GM18505 (cell line): ENCODE data around the gene ADIPOR2.
"Not testable (repeated sequence)": the region's sequence is repeated elsewhere in the genome, so short reads cannot be mapped to it uniquely, and the experiment has no call there.

ENCODE experiments used
- ATAC-seq: cut with Tn5 transposase; IDR thresholded peaks from one replicate; pipeline ENCODE4 v1.9.1; 2021; ENCODE audit not compliant: unreplicated experiment
- POLR2A ChIP-seq: IDR thresholded peaks from 4 replicates; pipeline ENCODE4 v1.6.1; 2011; ENCODE audit warnings: borderline replicate concordance; ENCODE audit not compliant: insufficient read depth, insufficient read length; ENCODE audit errors: extremely low read depth

ADIPOR2 gene

DNA sequence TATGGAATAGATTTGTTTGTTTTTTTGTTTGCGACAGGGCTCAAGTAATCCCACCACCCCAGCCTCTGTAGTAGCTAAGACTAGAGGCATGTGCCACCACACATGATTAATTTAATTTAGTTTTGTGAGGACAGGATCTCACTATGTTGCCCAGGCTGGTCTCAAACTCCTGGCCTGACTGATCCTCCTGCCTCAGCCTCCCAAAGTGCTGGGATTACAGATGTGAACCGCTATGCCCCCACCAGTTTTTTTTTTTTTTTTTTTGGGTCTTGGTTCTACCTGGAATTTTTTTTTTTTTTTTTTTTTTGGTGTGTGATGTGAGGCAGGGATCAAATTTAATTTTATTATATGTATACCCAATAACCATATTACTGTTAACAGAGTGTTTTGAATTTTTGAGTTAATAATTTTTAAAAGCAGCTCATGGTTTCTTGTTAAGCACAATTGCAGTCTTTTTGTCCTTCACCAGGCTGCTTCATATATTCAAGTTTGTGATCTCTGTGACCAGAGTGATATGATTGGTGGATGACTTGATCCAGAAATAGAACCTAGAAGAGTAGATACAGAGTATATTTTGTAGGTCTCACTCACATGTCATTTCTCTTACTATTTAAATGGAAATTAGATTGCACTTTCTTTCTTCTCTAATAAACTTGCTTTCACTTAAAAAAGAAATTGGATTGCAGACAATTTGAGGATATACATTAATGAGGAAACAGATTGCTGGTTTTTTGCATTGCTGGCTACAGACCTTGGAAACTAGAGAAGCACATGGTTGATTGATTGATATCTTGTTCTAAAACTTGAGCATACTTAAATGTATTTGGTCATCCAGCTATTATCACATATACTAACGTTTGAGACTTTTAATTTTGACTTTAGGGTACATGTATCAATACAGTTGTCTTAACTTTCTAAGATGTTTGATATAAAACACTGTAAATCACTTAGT is 13.2 kb downstream of the ADIPOR2 start:
- no peak for TF ChIP-seq POLR2A
- no peak for ATAC-seq

GRCh38 chr12:1705774-1706631 is 15.1 kb downstream of the ADIPOR2 start:
- TF ChIP-seq POLR2A = no peak
- ATAC-seq = no peak

DNA sequence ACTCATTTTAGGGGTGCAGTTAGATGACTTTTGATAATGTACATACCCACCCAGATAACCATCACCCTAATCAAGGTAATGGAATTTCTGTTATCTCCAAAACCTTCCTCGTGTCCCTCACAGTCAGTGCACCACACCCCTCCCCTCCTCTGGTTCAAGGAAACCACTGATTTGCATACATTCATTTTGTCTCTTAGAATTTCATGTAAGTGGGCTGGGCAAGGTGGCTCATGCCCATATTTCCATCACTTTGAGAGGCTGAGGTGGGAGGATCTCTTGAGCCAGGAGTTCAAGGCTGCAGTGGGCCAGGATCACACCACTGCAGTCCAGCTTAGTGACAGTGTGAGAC is 15.7 kb downstream of the ADIPOR2 start:
- ATAC-seq = no peak
- no peak for TF ChIP-seq POLR2A

GRCh38 chr12:1707051-1707450 is 16.2 kb downstream of the ADIPOR2 start:
- TF ChIP-seq POLR2A = no peak
- ATAC-seq = no peak

GRCh38 chr12:1709968-1710367 is 19.1 kb downstream of the ADIPOR2 start:
- not testable (repeated sequence) for ATAC-seq

GRCh38 chr12:1710870-1711269 is 20.0 kb downstream of the ADIPOR2 start:
- ATAC-seq = not testable (repeated sequence)

GRCh38 chr12:1711536-1712211 is 20.8 kb downstream of the ADIPOR2 start:
- not testable (repeated sequence) for ATAC-seq

DNA sequence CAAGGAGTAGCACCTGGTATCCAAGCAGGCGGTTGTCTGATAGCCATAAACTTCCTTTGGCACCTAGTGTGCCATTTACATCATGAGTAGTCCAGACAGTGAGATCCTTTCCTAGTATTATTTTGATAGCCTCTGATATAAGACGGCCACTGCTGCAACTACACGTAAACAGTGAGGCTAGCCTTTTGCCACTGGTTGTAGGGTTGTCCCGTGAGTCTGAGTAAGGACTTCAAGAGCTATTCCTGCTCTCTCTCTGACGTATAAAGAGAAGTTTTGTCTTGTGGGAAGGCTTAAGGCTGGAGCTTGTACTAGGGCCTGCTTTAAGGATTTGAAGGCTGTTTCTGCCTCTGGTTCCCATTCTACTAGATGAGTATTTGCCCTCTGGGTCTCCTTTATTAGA is 21.4 kb downstream of the ADIPOR2 start:
- not testable (repeated sequence) for ATAC-seq

GRCh38 chr12:1712852-1713251 is 22.0 kb downstream of the ADIPOR2 start:
- not testable (repeated sequence) for ATAC-seq

DNA sequence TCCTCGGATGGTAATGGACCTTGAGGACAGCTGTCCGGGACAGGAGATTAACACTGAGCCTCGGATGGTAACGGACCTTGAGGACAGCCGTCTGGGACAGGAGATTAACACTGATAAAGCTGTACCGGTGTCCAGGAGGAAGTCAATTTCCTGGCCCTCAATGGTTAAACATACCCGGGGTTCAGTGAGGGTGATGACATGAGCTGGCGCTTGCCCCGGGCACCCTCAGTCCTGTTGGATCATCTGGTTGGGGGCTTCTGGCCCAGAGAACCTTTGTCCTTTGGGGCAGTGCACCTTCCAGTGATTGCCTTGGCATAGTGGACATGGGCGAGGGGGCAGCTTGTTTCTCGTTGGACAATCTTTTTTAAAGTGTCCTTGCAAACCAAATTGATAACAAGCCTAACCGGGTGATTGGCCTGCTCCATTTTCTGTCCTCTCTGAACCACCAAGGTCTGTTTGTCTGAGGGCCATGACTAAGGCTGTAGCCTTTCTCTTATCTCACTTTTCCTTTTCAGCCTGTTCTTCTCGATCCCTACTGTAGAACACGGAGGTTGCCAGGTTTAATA is 23.0 kb downstream of the ADIPOR2 start:
- ATAC-seq = not testable (repeated sequence)

- not testable (repeated sequence) for ATAC-seq
These were observed 24.6 kb downstream of the ADIPOR2 start for GRCh38 chr12:1715459-1715858.

- no peak for ATAC-seq
- no peak for TF ChIP-seq POLR2A
These were observed 25.5 kb downstream of the ADIPOR2 start for GRCh38 chr12:1716215-1716862.

DNA sequence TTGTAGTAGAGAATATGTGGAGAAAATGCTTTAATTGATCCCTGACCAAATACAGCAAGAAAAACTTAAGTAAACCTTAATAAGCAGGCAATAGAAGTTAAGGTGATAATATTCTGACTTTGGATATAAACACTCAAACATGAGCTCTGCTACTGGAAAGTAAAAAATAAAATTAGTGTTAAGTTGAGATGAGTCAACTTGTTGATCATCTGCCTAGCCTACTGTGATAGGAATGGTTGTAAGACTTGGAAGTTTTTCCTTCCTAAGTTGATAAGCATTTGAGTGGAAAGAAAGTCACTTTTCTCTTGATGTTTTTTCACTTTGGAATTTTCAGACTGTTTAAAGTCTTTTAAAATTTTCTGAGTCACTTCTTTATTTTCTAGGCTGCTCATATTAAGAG is 26.0 kb downstream of the ADIPOR2 start:
- ATAC-seq = no peak
- TF ChIP-seq POLR2A = no peak
